ENCODE results near the gene LSP1.

Gene LSP1

DNA sequence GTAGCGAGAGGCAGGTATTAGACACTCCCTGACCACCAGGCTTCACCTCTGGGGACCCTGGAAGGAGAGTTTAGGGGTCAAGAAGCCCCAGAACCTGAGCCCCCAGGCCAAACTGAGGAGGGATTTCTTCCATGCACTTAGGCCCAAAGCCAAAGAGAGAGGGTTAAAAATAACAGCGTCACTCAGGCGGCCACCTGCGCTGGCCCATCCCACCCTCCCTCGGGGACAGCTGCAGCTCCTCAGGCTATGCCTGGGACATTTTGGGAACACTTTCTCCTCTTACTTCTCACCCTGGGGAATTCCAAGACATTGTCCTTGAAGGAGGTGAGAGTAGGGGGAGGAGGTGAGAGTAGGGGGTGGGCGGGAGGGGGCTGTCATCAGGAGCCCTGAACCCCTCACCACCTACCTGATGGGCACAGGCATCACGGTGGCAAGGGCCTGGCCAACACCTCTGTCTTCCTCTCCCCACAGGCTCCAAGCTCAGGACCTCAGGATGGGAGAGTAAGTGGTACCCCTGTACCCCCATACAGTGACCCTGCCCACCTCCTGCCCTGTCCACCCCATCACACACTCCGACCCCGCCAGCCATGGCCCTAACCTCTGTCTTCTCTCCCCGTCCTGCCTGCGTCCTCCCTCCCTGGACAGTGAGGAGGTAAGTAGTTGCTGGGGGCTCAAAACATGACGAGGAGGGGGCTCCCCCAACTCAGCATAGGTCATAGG is 13.5 kb upstream of the LSP1 start:
- no peak overlapping the region for H3K4me3 Mint-ChIP-seq
- no peaks in the 10 kb centered on the region for H3K27me3 Mint-ChIP-seq
- no peak for DNase-seq
- H3K9me3 Mint-ChIP-seq, result no peaks in the 10 kb centered on the region
- H3K4me1 Mint-ChIP-seq, result peaks cover 34% of the 10 kb centered on the region
- H3K27ac Mint-ChIP-seq, result peak overlapping the region; percentile 86 to 87
- ATAC-seq, result no peak

GRCh38 chr11:1839924-1840779 is 12.7 kb upstream of the LSP1 start:
- peaks cover 42% of the 10 kb centered on the region for H3K4me1 Mint-ChIP-seq
- no peak overlapping the region for H3K4me3 Mint-ChIP-seq
- H3K27me3 Mint-ChIP-seq, result no peaks in the 10 kb centered on the region

DNA sequence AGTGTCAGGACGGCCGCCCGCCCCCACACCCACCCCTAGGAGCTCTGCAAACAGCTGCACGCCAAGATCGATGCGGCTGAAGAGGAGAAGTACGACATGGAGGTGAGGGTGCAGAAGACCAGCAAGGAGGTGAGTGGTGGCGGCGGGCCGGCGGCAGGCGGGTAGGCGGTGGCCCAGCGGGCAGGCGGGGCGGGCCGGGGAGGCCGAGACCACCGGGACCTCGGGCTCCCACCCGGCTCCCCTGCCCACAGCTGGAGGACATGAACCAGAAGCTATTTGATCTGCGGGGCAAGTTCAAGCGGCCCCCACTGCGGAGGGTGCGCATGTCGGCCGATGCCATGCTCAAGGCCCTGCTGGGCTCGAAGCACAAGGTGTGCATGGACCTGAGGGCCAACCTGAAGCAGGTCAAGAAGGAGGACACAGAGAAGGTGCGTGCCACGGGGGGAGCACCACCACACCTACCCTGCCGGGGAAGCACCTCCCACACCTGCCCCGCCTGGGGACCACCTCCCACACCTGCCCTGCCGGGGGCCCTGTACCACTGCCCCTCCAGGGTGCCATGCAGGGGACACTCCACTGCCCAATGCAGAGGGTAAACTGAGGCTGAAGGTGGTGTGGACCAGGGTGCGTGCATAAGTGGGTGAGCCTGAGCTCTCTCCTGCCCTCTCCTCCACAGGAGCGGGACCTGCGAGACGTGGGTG is 12.0 kb upstream of the LSP1 start:
- ATAC-seq (no peak), DNase-seq (no peak)
- H3K4me3 Mint-ChIP-seq, result no peak overlapping the region
- H3K9me3 Mint-ChIP-seq, result no peaks in the 10 kb centered on the region
- peaks cover 50% of the 10 kb centered on the region for H3K4me1 Mint-ChIP-seq
- H3K27ac Mint-ChIP-seq, result no peak overlapping the region
- H3K27me3 Mint-ChIP-seq, result no peaks in the 10 kb centered on the region

More at GRCh38 chr11:1839924-1840779, 12.7 kb upstream of the LSP1 start:
- no peaks in the 10 kb centered on the region for H3K9me3 Mint-ChIP-seq
- peak overlapping the region; percentile 86 to 87 for H3K27ac Mint-ChIP-seq
- no peak for ATAC-seq
- DNase-seq, result no peak

- Mint-ChIP-seq H3K9me3 (no peaks in the 10 kb centered on the region), H3K27ac (no peak overlapping the region), H3K4me3 (no peak overlapping the region), H3K27me3 (peaks cover 3% of the 10 kb centered on the region), H3K4me1 (peaks cover 57% of the 10 kb centered on the region)
- DNase-seq, result no peak
- ATAC-seq, result no peak
These were observed 11.3 kb upstream of the LSP1 start for GRCh38 chr11:1841511-1842148.

GRCh38 chr11:1842149-1843097 is 10.5 kb upstream of the LSP1 start:
- Mint-ChIP-seq H3K4me1 (peaks cover 63% of the 10 kb centered on the region), H3K4me3 (peak overlapping the region in 1 of 2 donors; percentile 73), H3K27me3 (peaks cover 7% of the 10 kb centered on the region), H3K27ac (no peak overlapping the region), H3K9me3 (no peaks in the 10 kb centered on the region)
- ATAC-seq, result no peak
- DNase-seq, result no peak

GRCh38 chr11:1843098-1843473 is 9.8 kb upstream of the LSP1 start:
- DNase-seq (no peak), ATAC-seq (no peak)
- Mint-ChIP-seq H3K27me3 (peaks cover 7% of the 10 kb centered on the region), H3K4me1 (peaks cover 63% of the 10 kb centered on the region), H3K27ac (no peak overlapping the region), H3K4me3 (peak overlapping the region in 1 of 2 donors; percentile 73), H3K9me3 (no peaks in the 10 kb centered on the region)

- Mint-ChIP-seq H3K4me1 (peaks cover 70% of the 10 kb centered on the region), H3K4me3 (peak overlapping the region; percentile 73), H3K9me3 (no peaks in the 10 kb centered on the region), H3K27ac (peak overlapping the region in 1 of 2 donors; percentile 76), H3K27me3 (peaks cover 7% of the 10 kb centered on the region)
- ATAC-seq (no peak), DNase-seq (no peak)
These were observed 9.1 kb upstream of the LSP1 start for GRCh38 chr11:1843796-1844195.

- peak overlapping the region; percentile 60 to 89 for H3K27ac Mint-ChIP-seq
- peak; percentile 56 for ATAC-seq
- peak; percentile 47 to 56 for DNase-seq
- H3K27me3 Mint-ChIP-seq, result peaks cover 7% of the 10 kb centered on the region
- H3K9me3 Mint-ChIP-seq, result no peaks in the 10 kb centered on the region
- H3K4me3 Mint-ChIP-seq, result peak overlapping the region; percentile 73
- peaks cover 75% of the 10 kb centered on the region for H3K4me1 Mint-ChIP-seq
These were observed 8.4 kb upstream of the LSP1 start for GRCh38 chr11:1844221-1845094.

DNA sequence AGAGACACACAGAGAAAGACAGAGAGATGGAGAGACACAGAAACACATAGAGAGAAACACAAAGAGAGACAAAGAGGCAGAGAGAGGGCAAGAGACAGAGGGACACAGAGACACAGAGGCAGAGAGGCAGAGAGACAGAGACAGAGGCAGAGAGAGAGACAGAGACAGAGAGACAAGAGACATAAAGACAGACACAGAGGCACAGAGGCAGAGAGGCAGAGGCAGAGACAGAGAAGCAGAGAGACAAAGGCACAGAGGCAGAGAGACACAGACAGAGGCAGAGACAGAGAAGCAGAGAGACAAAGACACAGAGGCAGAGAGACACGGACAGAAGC is 7.8 kb upstream of the LSP1 start:
- Mint-ChIP-seq H3K4me1 (peaks cover 75% of the 10 kb centered on the region), H3K27me3 (peaks cover 7% of the 10 kb centered on the region), H3K4me3 (peak overlapping the region; percentile 73), H3K9me3 (no peaks in the 10 kb centered on the region), H3K27ac (peak overlapping the region; percentile 60 to 89)
- DNase-seq (no peak), ATAC-seq (no peak)

DNA sequence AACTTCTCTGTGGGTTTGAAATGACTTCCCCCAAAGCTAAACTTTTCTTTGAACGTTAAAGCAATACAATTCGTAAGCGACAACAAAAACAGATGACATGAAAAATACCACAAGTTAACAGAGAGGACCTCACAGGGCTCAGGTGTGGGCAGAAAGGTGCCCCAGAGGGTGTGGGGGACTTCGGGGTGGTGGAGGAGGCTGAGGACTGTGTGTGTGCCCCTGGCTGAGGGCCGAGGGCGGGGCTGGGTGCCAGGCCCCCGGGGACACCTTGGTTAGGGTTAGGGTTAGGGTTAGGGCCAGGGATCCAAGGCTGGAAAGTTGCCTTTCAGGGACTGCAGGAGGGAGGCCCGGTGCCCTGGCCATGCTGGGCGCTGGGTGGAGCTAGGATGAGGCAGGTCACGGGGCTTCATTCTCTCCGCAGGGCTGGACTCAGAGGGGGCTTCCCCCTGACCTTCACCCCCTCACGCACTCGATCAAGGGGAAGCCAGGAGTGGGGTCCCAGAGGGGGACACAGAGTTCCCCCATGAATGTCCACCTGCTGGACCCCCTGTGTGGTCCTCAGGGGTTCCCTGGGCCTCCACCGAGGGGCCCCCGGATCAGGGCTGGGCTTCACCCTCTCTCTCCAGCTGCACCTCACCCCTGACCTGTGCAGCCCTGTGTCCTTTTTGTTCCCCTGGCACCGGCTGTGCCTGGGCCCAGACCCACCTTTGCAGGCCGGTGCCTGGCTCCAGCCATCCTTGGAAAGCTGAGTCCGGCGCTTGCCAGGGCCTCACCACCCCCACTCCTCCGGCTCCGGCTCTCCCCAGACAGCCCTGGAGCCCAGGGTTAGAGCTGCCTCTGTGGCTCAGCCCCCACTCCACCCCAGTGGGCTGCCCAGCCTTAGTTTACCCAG is 7.1 kb upstream of the LSP1 start:
- peaks cover 7% of the 10 kb centered on the region for H3K27me3 Mint-ChIP-seq
- peak overlapping the region; percentile 73 for H3K4me3 Mint-ChIP-seq
- no peaks in the 10 kb centered on the region for H3K9me3 Mint-ChIP-seq
- peaks cover 80% of the 10 kb centered on the region for H3K4me1 Mint-ChIP-seq
- H3K27ac Mint-ChIP-seq, result peak overlapping the region; percentile 75 to 89
- ATAC-seq (peak; percentile 53), DNase-seq (no peak)

DNA sequence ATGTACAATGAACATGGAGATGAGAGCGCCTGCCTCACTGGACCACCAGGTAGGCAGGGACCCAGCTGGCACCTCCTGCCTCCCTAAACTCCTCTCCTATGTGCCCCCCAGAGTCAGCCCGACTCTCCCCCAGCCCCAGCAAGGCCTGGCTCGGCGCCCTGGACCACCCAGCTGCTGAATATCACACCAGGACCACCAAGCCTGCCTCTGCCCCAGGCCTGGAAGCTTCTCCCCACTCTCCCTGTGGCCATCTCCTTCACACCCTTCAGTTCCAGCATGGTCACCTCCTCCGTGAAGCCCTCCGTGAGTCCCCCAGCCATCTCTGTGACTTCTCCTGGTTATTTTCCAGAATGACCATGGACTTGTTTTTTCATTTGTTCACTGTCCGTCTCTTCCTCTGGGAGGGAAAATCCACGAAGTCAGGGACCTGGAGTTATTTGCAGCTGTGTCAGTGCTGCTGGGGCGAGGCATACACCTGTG is 6.4 kb upstream of the LSP1 start:
- DNase-seq (no peak), ATAC-seq (no peak)
- Mint-ChIP-seq H3K27ac (no peak overlapping the region), H3K4me3 (peak overlapping the region in 1 of 2 donors; percentile 7), H3K9me3 (no peaks in the 10 kb centered on the region), H3K27me3 (peaks cover 7% of the 10 kb centered on the region), H3K4me1 (peaks cover 87% of the 10 kb centered on the region)

DNA sequence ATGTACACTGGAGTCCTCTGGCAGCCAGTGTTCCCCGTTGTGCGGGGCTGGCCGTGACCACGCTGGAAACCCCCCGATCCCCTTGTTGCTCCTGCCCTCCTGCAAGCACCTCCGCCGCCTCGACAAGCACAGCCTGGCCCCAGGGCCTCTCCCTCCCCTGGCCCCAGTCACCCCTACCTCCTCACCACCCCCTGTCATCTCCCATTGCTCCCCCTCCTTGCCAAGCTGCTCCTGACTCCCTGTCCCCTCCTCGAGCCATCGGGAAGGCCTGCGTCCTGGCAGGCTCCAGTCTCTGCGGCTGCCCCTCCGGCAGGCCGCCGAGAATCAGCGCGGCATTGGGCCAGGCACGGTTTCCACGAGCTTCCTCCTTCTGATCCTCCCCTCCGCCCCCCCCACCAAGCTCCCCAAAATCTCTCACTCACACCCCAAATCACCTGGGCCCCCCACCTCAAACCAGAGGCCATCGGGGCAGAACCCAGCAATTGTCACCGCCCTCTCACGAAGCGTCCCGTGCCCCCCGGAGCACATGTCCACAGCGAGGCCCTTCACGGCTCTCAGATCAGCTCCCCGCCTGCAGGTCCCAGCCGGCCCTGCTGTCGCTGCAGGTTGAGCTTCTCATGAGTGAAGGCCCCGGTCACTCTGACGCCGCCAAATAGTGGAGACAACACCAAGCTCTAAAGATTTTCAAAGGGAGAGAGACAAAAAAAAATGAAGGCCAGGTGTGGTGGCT is 5.7 kb upstream of the LSP1 start:
- Mint-ChIP-seq H3K27me3 (peaks cover 7% of the 10 kb centered on the region), H3K27ac (no peak overlapping the region), H3K9me3 (no peaks in the 10 kb centered on the region), H3K4me3 (no peak overlapping the region), H3K4me1 (peaks cover 94% of the 10 kb centered on the region)
- ATAC-seq (no peak), DNase-seq (no peak)

Data from stimulated activated naive CD8-positive, alpha-beta T cell treated with anti-CD3 and anti-CD28 coated beads, Interleukin-15, amount 100 ng/mL, for 72 hours (primary cell).